ENCODE data around the gene OR2L8. TPM values are rescaled to one million over a fixed set of nuclear protein-coding genes. Genes with fewer than 3 reads are reported as not detected.

The OR2L8 gene
- total and polyA plus RNA-seq, 2 donors (not counting 1 experiment from before 2014, with no cell fraction given) = 0.94 TPM; not detected in 1

- DNase-seq (no peak), ATAC-seq (ENCODE audit: low read depth) (no peak)
- H3K4me3 ChIP-seq (ENCODE audit: control extremely low read depth in 1 of 5, extremely low read depth in 1 of 5, insufficient read depth in 1 of 5, low read depth in 2 of 5, low read length in 4 of 5) = no peak within 1 kb of the TSS
- no peak within 1 kb of the TSS for H3K27ac ChIP-seq (ENCODE audit: low read length in 2 of 2)
- no peak for TF ChIP-seq CTCF (IDR thresholded peaks at IDR 0.05)
- no peak for TF ChIP-seq EZH2 (IDR thresholded peaks at IDR 0.05; ENCODE audit: borderline replicate concordance, insufficient read depth, low read depth, low read length, poor library complexity, severe bottlenecking)
- H3K9me3 Mint-ChIP-seq (ENCODE audit: insufficient read depth) = no peaks in the 10 kb centered on the region
- no peaks in the 10 kb centered on the region for H3K36me3 ChIP-seq (replicated peaks in 1 of 2; ENCODE audit: control extremely low read depth in 1 of 2, control insufficient read depth in 1 of 2, extremely low read depth in 1 of 2, insufficient read depth in 2 of 2, low read length in 1 of 2)
- H3K79me2 ChIP-seq (ENCODE audit: control insufficient read depth, insufficient read depth, low read length) = no peaks in the 10 kb centered on the region
- H3K27ac Mint-ChIP-seq = no peak within 1 kb of the TSS
- H4K20me1 ChIP-seq (ENCODE audit: control insufficient read depth, insufficient read depth, low read length, poor library complexity, severe bottlenecking) = no peaks in the 10 kb centered on the region
- no peak within 1 kb of the TSS for H3K9ac ChIP-seq (ENCODE audit: low read length)
- H3K9me3 ChIP-seq (ENCODE audit: control extremely low read depth in 1 of 3, control insufficient read depth in 2 of 3, insufficient read depth in 1 of 3, low read length in 2 of 3) = no peaks in the 10 kb centered on the region
- ChIA-PET POLR2A (no interaction called here), CTCF (interaction anchor here (1.0 kb wide), 1 partner anchor 364 kb away, joined by 4 read pairs; no protein-coding TSS in a partner anchor)
- intact Hi-C loops (cut with micrococcal nuclease) = no loop called here
- no peak within 1 kb of the TSS for H2AFZ ChIP-seq (ENCODE audit: insufficient read depth, low read depth, low read length, poor library complexity, severe bottlenecking)
- H3K4me2 ChIP-seq (replicated peaks; ENCODE audit: low read depth, low read length, poor library complexity, severe bottlenecking) = no peak within 1 kb of the TSS
- H3K4me3 Mint-ChIP-seq = no peak within 1 kb of the TSS
- 98% methylated on average over 5 of the region's 9 CpGs for WGBS (ENCODE audit: insufficient coverage)
- H3K4me1 ChIP-seq (ENCODE audit: control insufficient read depth in 2 of 2, insufficient read depth in 2 of 2, low read length in 2 of 2) = no peaks in the 10 kb centered on the region
- H3K27me3 ChIP-seq (replicated peaks in 1 of 4; ENCODE audit: control extremely low read depth in 1 of 4, control insufficient read depth in 3 of 4, insufficient read depth in 4 of 4, low read length in 3 of 4) = no peaks in the 10 kb centered on the region
- no peaks in the 10 kb centered on the region for H3K27me3 Mint-ChIP-seq
- H3K4me1 Mint-ChIP-seq = no peaks in the 10 kb centered on the region
Measured at GRCh38 chr1:247924868-247925267, 23.8 kb upstream of the OR2L8 start, which contains the start of gene OR2AJ1. OR2AJ1 (plus strand) TSS chr1:247924889; CDS start chr1:247933769, 8,880 bp downstream.

GRCh38 chr1:247933989-247934388 lies 14.7 kb upstream of the OR2L8 start:
- intact Hi-C loops (cut with micrococcal nuclease) = no loop called here
- Histone ChIP-seq H3K4me3 (ENCODE audit: control extremely low read depth in 1 of 5, extremely low read depth in 1 of 5, insufficient read depth in 1 of 5, low read depth in 2 of 5, low read length in 4 of 5) (no peak overlapping the region), H3K27me3 (replicated peaks in 1 of 4; ENCODE audit: control extremely low read depth in 1 of 4, control insufficient read depth in 3 of 4, insufficient read depth in 4 of 4, low read length in 3 of 4) (no peaks in the 10 kb centered on the region), H3K36me3 (replicated peaks in 1 of 2; ENCODE audit: control extremely low read depth in 1 of 2, control insufficient read depth in 1 of 2, extremely low read depth in 1 of 2, insufficient read depth in 2 of 2, low read length in 1 of 2) (no peaks in the 10 kb centered on the region), H3K4me2 (replicated peaks; ENCODE audit: low read depth, low read length, poor library complexity, severe bottlenecking) (no peak overlapping the region), H3K9ac (ENCODE audit: low read length) (no peak overlapping the region), H3K27ac (ENCODE audit: low read length in 2 of 2) (no peak overlapping the region), H4K20me1 (ENCODE audit: control insufficient read depth, insufficient read depth, low read length, poor library complexity, severe bottlenecking) (no peaks in the 10 kb centered on the region), H2AFZ (ENCODE audit: insufficient read depth, low read depth, low read length, poor library complexity, severe bottlenecking) (no peak overlapping the region), H3K79me2 (ENCODE audit: control insufficient read depth, insufficient read depth, low read length) (no peaks in the 10 kb centered on the region), H3K9me3 (ENCODE audit: control extremely low read depth in 1 of 3, control insufficient read depth in 2 of 3, insufficient read depth in 1 of 3, low read length in 2 of 3) (peaks cover 0 to 16% (median 3%) of the 10 kb centered on the region in 3 donors), H3K4me1 (ENCODE audit: control insufficient read depth in 2 of 2, insufficient read depth in 2 of 2, low read length in 2 of 2) (no peaks in the 10 kb centered on the region)
- Mint-ChIP-seq H3K9me3 (ENCODE audit: insufficient read depth) (peaks cover 6% of the 10 kb centered on the region), H3K4me3 (no peak overlapping the region), H3K27ac (no peak overlapping the region), H3K27me3 (peaks cover 6% of the 10 kb centered on the region), H3K4me1 (no peaks in the 10 kb centered on the region)
- ChIA-PET CTCF (no interaction called here), POLR2A (no interaction called here)
- ATAC-seq (ENCODE audit: low read depth) (no peak), DNase-seq (no peak)
- TF ChIP-seq EZH2 (IDR thresholded peaks at IDR 0.05; ENCODE audit: borderline replicate concordance, insufficient read depth, low read depth, low read length, poor library complexity, severe bottlenecking) (no peak), CTCF (IDR thresholded peaks at IDR 0.05) (no peak)
- WGBS (ENCODE audit: insufficient coverage) = 100% methylated on average over 6 of the region's 8 CpGs
